Liver (tissue), 9 donors: ENCODE data around the gene GLRX5. TPM values are rescaled to one million over a fixed set of nuclear protein-coding genes. Genes with fewer than 3 reads are reported as not detected.

Source experiments
- DNase-seq: peaks from one replicate; pipeline ENCODE4 v3.0.0-alpha.2; 2017; ENCODE audit warnings: low spot score
- H3K27ac ChIP-seq, 2 donors: one replicate each; pipeline ENCODE4 v1.7.0; 2013; ENCODE audit warnings: inconsistent platforms in 2 of 2, low read length in 2 of 2, control low read depth in 1 of 2, low read depth in 1 of 2, mild to moderate bottlenecking in 1 of 2
- H3K27me3 ChIP-seq, 4 donors: one replicate each; pipeline versions ENCODE4 v1.6.1 to v1.7.0; 2013; ENCODE audit warnings: low read length in 3 of 4, inconsistent platforms in 1 of 4, mild to moderate bottlenecking in 1 of 4, moderate library complexity in 1 of 4; ENCODE audit not compliant: control insufficient read depth in 4 of 4, insufficient read depth in 4 of 4
- H3K36me3 ChIP-seq, 4 donors: one replicate each; pipeline versions ENCODE4 v1.6.1 to v1.7.0; 2013; ENCODE audit warnings: low read length in 3 of 4, mild to moderate bottlenecking in 3 of 4, low read depth in 1 of 4, moderate library complexity in 1 of 4; ENCODE audit not compliant: control insufficient read depth in 4 of 4, insufficient read depth in 3 of 4
- H3K4me1 ChIP-seq, 4 donors: one replicate each; pipeline versions ENCODE4 v1.6.1 to v1.7.0; 2013; ENCODE audit warnings: low read length in 3 of 4, mild to moderate bottlenecking in 3 of 4, moderate library complexity in 1 of 4; ENCODE audit not compliant: control insufficient read depth in 4 of 4, insufficient read depth in 4 of 4
- H3K4me3 ChIP-seq, 3 donors: one replicate each; pipeline versions ENCODE4 v1.6.1 to v1.7.0; 2013; ENCODE audit warnings: low read length in 3 of 3, control low read depth in 1 of 3, low read depth in 1 of 3, mild to moderate bottlenecking in 1 of 3
- H3K9ac ChIP-seq, 2 donors: one replicate each; pipeline ENCODE4 v1.7.0; 2013; ENCODE audit warnings: low read length in 2 of 2, mild to moderate bottlenecking in 2 of 2, moderate library complexity in 2 of 2, control low read depth in 1 of 2, low read depth in 1 of 2
- H3K9me3 ChIP-seq, 4 donors: one replicate each; pipeline versions ENCODE4 v1.6.1 to v1.7.0; 2013; ENCODE audit warnings: low read length in 3 of 4; ENCODE audit not compliant: control insufficient read depth in 4 of 4
- ATF3 ChIP-seq: IDR thresholded peaks from 2 replicates; pipeline ENCODE4 v1.6.1; 2016; ENCODE audit warnings: antibody characterized with exemption
- CTCF ChIP-seq: fragments of 150-350 bp; IDR thresholded peaks from 2 replicates; pipeline ENCODE4 v1.5.1; 2017; ENCODE audit warnings: improper control_type of control experiment, low read depth, low read length; ENCODE audit not compliant: missing input control
- EGR1 ChIP-seq, 2 donors: IDR thresholded peaks; 2 replicates each; pipeline ENCODE4 v1.6.1; 2016 to 2018; ENCODE audit warnings: antibody characterized with exemption in 2 of 2, low read depth in 2 of 2
- FOXA1 ChIP-seq: IDR thresholded peaks from 2 replicates; pipeline ENCODE4 v1.6.1; 2016; ENCODE audit warnings: antibody characterized with exemption
- FOXA2 ChIP-seq: IDR thresholded peaks from 2 replicates; pipeline ENCODE4 v1.6.1; 2016; ENCODE audit warnings: antibody characterized with exemption
- GABPA ChIP-seq, 2 donors: IDR thresholded peaks in 1 of 2; conservative IDR thresholded peaks in 1 of 2; 2 replicates each; pipeline ENCODE4 v1.6.1; 2016; ENCODE audit warnings: antibody characterized with exemption in 2 of 2, mild to moderate bottlenecking in 1 of 2, moderate library complexity in 1 of 2
- HNF4A ChIP-seq, 2 donors: conservative IDR thresholded peaks; 2 replicates each; pipeline ENCODE4 v1.6.1; 2016; ENCODE audit warnings: antibody characterized with exemption in 2 of 2, mild to moderate bottlenecking in 2 of 2
- HNF4G ChIP-seq: IDR thresholded peaks from 2 replicates; pipeline ENCODE4 v1.6.1; 2016; ENCODE audit warnings: antibody characterized with exemption
- JUND ChIP-seq, 2 donors: IDR thresholded peaks; 2 replicates each; pipeline ENCODE4 v1.6.1; 2016; ENCODE audit warnings: antibody characterized with exemption in 2 of 2
- MAX ChIP-seq: IDR thresholded peaks from 2 replicates; pipeline ENCODE4 v1.6.1; 2016; ENCODE audit warnings: antibody characterized with exemption
- NR2F2 ChIP-seq: IDR thresholded peaks from 2 replicates; pipeline ENCODE4 v1.6.1; 2016; ENCODE audit warnings: antibody characterized with exemption
- RAD21 ChIP-seq, 2 donors: IDR thresholded peaks; 2 replicates each; pipeline ENCODE4 v1.6.1; 2016; ENCODE audit warnings: antibody characterized with exemption in 2 of 2, mild to moderate bottlenecking in 2 of 2
- REST ChIP-seq: IDR thresholded peaks from 2 replicates; pipeline ENCODE4 v1.6.1; 2016; ENCODE audit warnings: antibody characterized with exemption, mild to moderate bottlenecking
- RXRA ChIP-seq, 2 donors: IDR thresholded peaks; 2 replicates each; pipeline ENCODE4 v1.6.1; 2017 to 2018; ENCODE audit warnings: antibody characterized with exemption in 2 of 2, mild to moderate bottlenecking in 1 of 2
- SP1 ChIP-seq: IDR thresholded peaks from 2 replicates; pipeline ENCODE4 v1.6.1; 2018; ENCODE audit warnings: antibody characterized with exemption, mild to moderate bottlenecking
- TAF1 ChIP-seq: conservative IDR thresholded peaks from 2 replicates; pipeline ENCODE4 v1.6.1; 2016; ENCODE audit warnings: antibody characterized with exemption, mild to moderate bottlenecking
- YY1 ChIP-seq: IDR thresholded peaks from 2 replicates; pipeline ENCODE4 v1.6.1; 2016; ENCODE audit warnings: antibody characterized with exemption, mild to moderate bottlenecking
- WGBS: extraction: QIAGEN DNeasy Blood & Tissue Kit; methylation state at CpG from one replicate; pipeline ENCODE4 v1.1.7; 2013; 5-methylcytosine and 5-hydroxymethylcytosine counted together
- polyA plus RNA-seq, 2 donors: library from polyadenylated mRNA; stranded (reverse) in 1 of 2; unstranded in 1 of 2; fragments of 200-250 nt in 1 of 2; fragments of >200 nt in 1 of 2; fragmentation: Nextera tagmentation in 1 of 2; extraction: Ambion mirVana in 1 of 2; gene quantifications; one replicate each; pipeline versions ENCODE4 v1.2.1 to v1.2.3, GENCODE V29; 2013 to 2015
- total RNA-seq, 2 donors: library from RNA; depleted of rRNA; stranded (reverse); fragments of >200 nt; gene quantifications; one replicate each; pipeline ENCODE4 v1.2.3, GENCODE V29; 2014
- TF ChIP-seq, protein P1 (sequence below): IDR thresholded peaks from 2 replicates; pipeline ENCODE4 v1.6.1; 2016; ENCODE audit warnings: antibody characterized with exemption
- donor health status: healthy.
- donor health status: healthy.
- donor health status: healthy.
- donor health status: healthy.
- donor health status: healthy.

The GLRX5 gene
- total and polyA plus RNA-seq, 4 donors, result 28.4 to 172 (median 39.7) TPM

DNA sequence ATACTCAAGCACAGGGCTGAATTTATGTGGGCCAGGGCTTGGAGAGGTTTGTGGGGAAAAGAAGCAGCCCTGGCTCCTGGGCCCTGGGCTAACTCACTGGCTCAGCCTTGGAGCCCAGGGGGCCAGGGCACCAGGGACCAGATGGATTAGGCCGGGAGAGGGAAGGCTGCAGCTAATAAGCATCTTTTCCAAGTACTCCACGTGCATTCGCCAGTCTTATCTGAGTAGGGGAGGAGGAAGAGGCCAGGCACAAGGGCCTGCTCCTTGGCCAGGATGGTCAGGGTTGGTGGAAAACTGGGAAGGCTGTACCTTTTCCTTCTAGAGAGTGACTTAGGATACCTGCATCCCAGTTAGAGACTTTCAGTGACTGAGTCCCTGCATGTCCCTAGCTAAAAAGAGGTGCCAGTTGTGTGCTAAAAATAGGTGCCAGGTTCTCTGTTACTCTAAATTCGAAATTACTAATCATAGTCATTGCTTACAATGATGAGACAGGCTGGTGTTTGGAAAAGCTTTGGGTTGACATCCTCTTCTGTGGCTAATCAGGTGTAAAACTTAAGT lies 1.3 kb downstream of the GLRX5 start (continued):
- TF ChIP-seq, protein P1, sequence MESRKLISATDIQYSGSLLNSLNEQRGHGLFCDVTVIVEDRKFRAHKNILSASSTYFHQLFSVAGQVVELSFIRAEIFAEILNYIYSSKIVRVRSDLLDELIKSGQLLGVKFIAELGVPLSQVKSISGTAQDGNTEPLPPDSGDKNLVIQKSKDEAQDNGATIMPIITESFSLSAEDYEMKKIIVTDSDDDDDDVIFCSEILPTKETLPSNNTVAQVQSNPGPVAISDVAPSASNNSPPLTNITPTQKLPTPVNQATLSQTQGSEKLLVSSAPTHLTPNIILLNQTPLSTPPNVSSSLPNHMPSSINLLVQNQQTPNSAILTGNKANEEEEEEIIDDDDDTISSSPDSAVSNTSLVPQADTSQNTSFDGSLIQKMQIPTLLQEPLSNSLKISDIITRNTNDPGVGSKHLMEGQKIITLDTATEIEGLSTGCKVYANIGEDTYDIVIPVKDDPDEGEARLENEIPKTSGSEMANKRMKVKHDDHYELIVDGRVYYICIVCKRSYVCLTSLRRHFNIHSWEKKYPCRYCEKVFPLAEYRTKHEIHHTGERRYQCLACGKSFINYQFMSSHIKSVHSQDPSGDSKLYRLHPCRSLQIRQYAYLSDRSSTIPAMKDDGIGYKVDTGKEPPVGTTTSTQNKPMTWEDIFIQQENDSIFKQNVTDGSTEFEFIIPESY, result no peak
- TF ChIP-seq MAX, result no peak
- no peak for TF ChIP-seq YY1
- TF ChIP-seq HNF4G, result no peak
- TF ChIP-seq FOXA2, result no peak

- Histone ChIP-seq H3K36me3 (no peaks in the 10 kb centered on the region), H3K9ac (peak overlapping the region; percentile 29 to 50), H3K27ac (peak overlapping the region; percentile 76 to 87), H3K27me3 (no peaks in the 10 kb centered on the region), H3K4me3 (peak overlapping the region; percentile 69 to 94 (median 85)), H3K9me3 (no peaks in the 10 kb centered on the region), H3K4me1 (peaks cover 10 to 79% (median 66%) of the 10 kb centered on the region in 4 donors)
- 39% methylated on average over 5 of the region's 5 CpGs for WGBS
- DNase-seq, result no peak
- TF ChIP-seq HNF4A (conservative IDR thresholded peaks at IDR 0.05), result peak in 1 of 2 donors; percentile 10
- TF ChIP-seq GABPA (IDR thresholded peaks at IDR 0.05 in 1 of 2, conservative IDR thresholded peaks at IDR 0.05 in 1 of 2), result no peak
Measured at GRCh38 chr14:95536671-95537070, 1.8 kb downstream of the GLRX5 start.

DNA sequence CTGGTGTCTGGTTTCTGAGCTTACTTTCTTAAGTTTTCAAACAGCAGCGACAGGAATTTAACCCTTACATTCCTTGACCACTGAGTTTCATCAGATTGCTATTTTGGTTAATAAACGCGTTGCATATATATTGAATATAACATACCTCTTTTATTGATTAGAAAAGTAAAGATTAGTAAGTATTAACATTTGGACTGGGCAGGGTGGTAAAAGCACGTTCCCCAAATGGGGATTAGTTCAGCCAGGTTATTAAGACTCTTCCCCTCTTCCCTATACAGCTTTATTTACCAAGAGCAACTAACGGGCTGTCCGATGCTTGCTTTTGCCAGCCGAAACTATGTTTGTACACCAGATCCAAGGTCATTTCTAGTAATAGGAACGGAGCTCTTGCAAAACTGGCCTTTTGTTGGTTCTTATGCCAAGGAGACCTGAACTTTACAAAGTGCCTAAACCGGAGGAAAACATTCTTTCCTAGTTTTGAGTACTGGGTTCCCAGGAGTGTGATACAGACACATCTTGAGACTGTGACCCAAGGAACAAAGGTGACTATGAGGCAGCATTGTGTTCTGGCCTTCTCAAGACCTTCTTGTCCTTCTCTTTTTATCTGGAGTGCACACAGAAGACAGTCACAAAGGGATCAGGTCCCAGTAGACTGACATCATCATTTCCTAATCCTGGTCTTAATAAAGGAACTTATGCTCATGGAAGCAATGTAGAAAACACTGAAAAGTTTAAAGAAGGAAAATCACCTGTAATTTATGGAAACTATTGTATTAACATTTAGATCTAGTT lies 2.6 kb downstream of the GLRX5 start:
- peak overlapping the region; percentile 76 to 87 for H3K27ac ChIP-seq
- no peak for TF ChIP-seq NR2F2
- no peak for TF ChIP-seq CTCF
- TF ChIP-seq FOXA2, result peak; percentile 92
- peak; percentile 75 for TF ChIP-seq TAF1
- peak; percentile 81 for TF ChIP-seq MAX
- peak; percentile 76 for TF ChIP-seq YY1
- TF ChIP-seq FOXA1, result peak; percentile 86
- TF ChIP-seq REST, result peak; percentile 83
- peak; percentile 82 for TF ChIP-seq SP1
- peak; percentile 45 to 80 for TF ChIP-seq JUND (IDR thresholded peaks at IDR 0.05)
- peak; percentile 56 for TF ChIP-seq ATF3
- peak; percentile 13 to 29 for TF ChIP-seq RAD21 (IDR thresholded peaks at IDR 0.05)
- TF ChIP-seq, protein P1, result peak; percentile 60
- TF ChIP-seq RXRA (IDR thresholded peaks at IDR 0.05), result peak; percentile 79 to 92
- TF ChIP-seq HNF4A (conservative IDR thresholded peaks at IDR 0.05), result peak; percentile 78 to 87
- no peak for TF ChIP-seq GABPA (IDR thresholded peaks at IDR 0.05 in 1 of 2, conservative IDR thresholded peaks at IDR 0.05 in 1 of 2)
- no peak for TF ChIP-seq HNF4G
- TF ChIP-seq EGR1 (IDR thresholded peaks at IDR 0.05; ENCODE audit: low read depth in 2 of 2), result peak in 1 of 2 donors; percentile 28
- peaks cover 10 to 77% (median 62%) of the 10 kb centered on the region in 4 donors for H3K4me1 ChIP-seq
- no peaks in the 10 kb centered on the region for H3K9me3 ChIP-seq
- H3K4me3 ChIP-seq, result peak overlapping the region; percentile 69 to 94 (median 85)
- H3K9ac ChIP-seq, result peak overlapping the region; percentile 29 to 50
- H3K36me3 ChIP-seq, result no peaks in the 10 kb centered on the region
- 29% methylated on average over 9 of the region's 9 CpGs for WGBS
- DNase-seq, result no peak
- H3K27me3 ChIP-seq, result no peaks in the 10 kb centered on the region
